ENCODE data around the gene NCBP1. TPM values are rescaled to one million over a fixed set of nuclear protein-coding genes. Genes with fewer than 3 reads are reported as not detected.
A peak's percentile ranks its signal among the peaks of the same experiment; 100 is the strongest.

The NCBP1 gene
- total and polyA plus RNA-seq, 8 donors, result 5.5 to 90.4 (median 18.5) TPM

- H3K4me3 ChIP-seq, result no peak overlapping the region
- H3K4me1 ChIP-seq, result peaks cover 5 to 36% (median 20%) of the 10 kb centered on the region in 4 donors
- DNase-seq, result peak; percentile 82 to 93
- 19 to 32% (median 20%) methylated on average over 11 of the region's 11 CpGs for WGBS, 5 donors
- TF ChIP-seq POLR2A (IDR thresholded peaks at IDR 0.05), result no peak
- peak in 5 of 7 experiments; percentile 68 to 82 (median 80) for TF ChIP-seq CTCF (IDR thresholded peaks at IDR 0.05)
- TF ChIP-seq POLR2AphosphoS5 (IDR thresholded peaks at IDR 0.05), result peak in 2 of 3 donors; percentile 27 to 60
- no peak for TF ChIP-seq EP300 (IDR thresholded peaks at IDR 0.05)
- peaks cover 27 to 54% (median 49%) of the 10 kb centered on the region in 4 donors for H3K36me3 ChIP-seq
- no peak overlapping the region for H3K27ac ChIP-seq
- intact Hi-C loops (cut with DNase I; ENCODE audit: low total_unique reads), result no loop called here
- no peaks in the 10 kb centered on the region for H3K9me3 ChIP-seq
- H3K27me3 ChIP-seq, result no peaks in the 10 kb centered on the region
Measured at GRCh38 chr9:97598461-97599288, 34.9 kb upstream of the NCBP1 start.

GRCh38 chr9:97599314-97599846, 34.2 kb upstream of the NCBP1 start:
- peaks cover 34 to 59% (median 55%) of the 10 kb centered on the region in 4 donors for H3K36me3 ChIP-seq
- 71 to 81% (median 78%) methylated on average over 7 of the region's 7 CpGs for WGBS, 5 donors
- peaks cover 5 to 29% (median 20%) of the 10 kb centered on the region in 4 donors for H3K4me1 ChIP-seq
- H3K9me3 ChIP-seq, result no peaks in the 10 kb centered on the region
- TF ChIP-seq POLR2A (IDR thresholded peaks at IDR 0.05), result no peak
- no peak overlapping the region for H3K4me3 ChIP-seq
- no peaks in the 10 kb centered on the region for H3K27me3 ChIP-seq
- intact Hi-C loops (cut with DNase I; ENCODE audit: low total_unique reads), result no loop called here
- DNase-seq, result no peak
- no peak overlapping the region for H3K27ac ChIP-seq

GRCh38 chr9:97600531-97601227, 32.9 kb upstream of the NCBP1 start:
- no peak overlapping the region for H3K4me3 ChIP-seq
- no peak overlapping the region for H3K27ac ChIP-seq
- peaks cover 5 to 28% (median 17%) of the 10 kb centered on the region in 4 donors for H3K4me1 ChIP-seq
- no peak for DNase-seq
- H3K9me3 ChIP-seq, result no peaks in the 10 kb centered on the region
- WGBS, 5 donors, result 94 to 97% (median 96%) methylated on average over 8 of the region's 8 CpGs
- TF ChIP-seq POLR2AphosphoS5 (IDR thresholded peaks at IDR 0.05) (no peak), POLR2A (IDR thresholded peaks at IDR 0.05) (no peak), CTCF (IDR thresholded peaks at IDR 0.05) (no peak), EP300 (IDR thresholded peaks at IDR 0.05) (no peak)
- intact Hi-C loops (cut with DNase I; ENCODE audit: low total_unique reads), result loop anchor here (5.0 kb wide), 1 partner anchor 133 kb away; no protein-coding TSS in a partner anchor
- no peaks in the 10 kb centered on the region for H3K27me3 ChIP-seq
- H3K36me3 ChIP-seq, result peaks cover 46 to 68% (median 66%) of the 10 kb centered on the region in 4 donors

GRCh38 chr9:97601228-97601898, 32.3 kb upstream of the NCBP1 start:
- intact Hi-C loops (cut with DNase I; ENCODE audit: low total_unique reads), result loop anchor here (5.0 kb wide), 1 partner anchor 134 kb away; no protein-coding TSS in a partner anchor
- WGBS, 5 donors, result 82 to 91% (median 84%) methylated on average over 7 of the region's 7 CpGs
- DNase-seq, result no peak
- H3K27me3 ChIP-seq, result no peaks in the 10 kb centered on the region
- TF ChIP-seq POLR2AphosphoS5 (IDR thresholded peaks at IDR 0.05) (no peak), POLR2A (IDR thresholded peaks at IDR 0.05) (no peak), EP300 (IDR thresholded peaks at IDR 0.05) (no peak), CTCF (IDR thresholded peaks at IDR 0.05) (no peak)
- H3K4me1 ChIP-seq, result peaks cover 5 to 25% (median 17%) of the 10 kb centered on the region in 4 donors
- H3K9me3 ChIP-seq, result no peaks in the 10 kb centered on the region
- no peak overlapping the region for H3K27ac ChIP-seq
- peaks cover 48 to 73% (median 72%) of the 10 kb centered on the region in 4 donors for H3K36me3 ChIP-seq
- H3K4me3 ChIP-seq, result no peak overlapping the region
